ENCODE measurements around the gene LRRC1. TPM values are rescaled to one million over a fixed set of nuclear protein-coding genes. Genes with fewer than 3 reads are reported as not detected.

The LRRC1 gene
- total and polyA plus RNA-seq, 2 of the 8 experiments (the other 6 are each of a cell fraction or from before 2014, with no cell fraction given): 6.7 to 15.9 TPM

GRCh38 chr6:53962646-53963045, 167.8 kb downstream of the LRRC1 start (continued):
- no peak for TF ChIP-seq BCL11A (IDR thresholded peaks at IDR 0.05; ENCODE audit: low read depth in 2 of 2, low read length in 2 of 2)
- no peak for TF ChIP-seq HDAC2 (IDR thresholded peaks at IDR 0.05; ENCODE audit: borderline replicate concordance in 1 of 2, low read depth in 2 of 2, low read length in 2 of 2)
- TF ChIP-seq JUN (IDR thresholded peaks at IDR 0.05; ENCODE audit: low read depth, low read length): no peak
- no peak for TF ChIP-seq MAX (IDR thresholded peaks at IDR 0.05)
- no peak for TF ChIP-seq POLR2A (IDR thresholded peaks at IDR 0.05; ENCODE audit: control extremely low read depth in 1 of 2, low read depth in 2 of 2, low read length in 2 of 2)
